Measurements from ENCODE around the gene MICU1. TPM values are rescaled to one million over a fixed set of nuclear protein-coding genes. Genes with fewer than 3 reads are reported as not detected.

MICU1 gene
- polyA plus RNA-seq, 2 of the 4 experiments (the other 2 are of a cell fraction), result 54.5 to 58.6 TPM

- ATAC-seq, result no peak
- 89% methylated on average over 1 of the region's 1 CpG for WGBS (ENCODE audit: missing lambda C conversion rate)
- POLR2A ChIA-PET, result no interaction called here
- peaks cover 14% of the 10 kb centered on the region for H3K4me1 ChIP-seq
- DNase-seq (ENCODE audit: low read depth in 1 of 2, low spot score in 1 of 2), result no peak
- no peaks in the 10 kb centered on the region for H3K9me3 ChIP-seq
- H3K4me2 ChIP-seq, result no peak overlapping the region
- H3K27ac ChIP-seq, result no peak overlapping the region
- no peak overlapping the region for H3K4me3 ChIP-seq
- CTCF ChIA-PET, result no interaction called here
- TF ChIP-seq ATOH8 (CRISPR knock-in tag; IDR thresholded peaks at IDR 0.05; ENCODE audit: low read depth) (no peak), FOSL2 (IDR thresholded peaks at IDR 0.05) (no peak), FOSL2 (CRISPR knock-in tag; IDR thresholded peaks at IDR 0.05) (no peak)
- no peak for FAIRE-seq
These were observed 3.6 kb downstream of the MICU1 start for GRCh38 chr10:72622271-72622670.

- POLR2A ChIA-PET, result no interaction called here
- H3K9me3 ChIP-seq, result no peaks in the 10 kb centered on the region
- ATAC-seq (no peak), DNase-seq (ENCODE audit: low read depth in 1 of 2, low spot score in 1 of 2) (no peak), FAIRE-seq (no peak)
- WGBS (ENCODE audit: missing lambda C conversion rate), result 95% methylated on average over 1 of the region's 1 CpG
- no peak for TF ChIP-seq BHLHE40 (IDR thresholded peaks at IDR 0.05; ENCODE audit: low read depth, low read length)
- no peak for TF ChIP-seq HOXB5 (CRISPR knock-in tag; IDR thresholded peaks at IDR 0.05)
- no peak for TF ChIP-seq JUN (IDR thresholded peaks at IDR 0.05)
- TF ChIP-seq MAZ (IDR thresholded peaks at IDR 0.05; ENCODE audit: borderline replicate concordance, low read depth, low read length), result no peak
- no peak for TF ChIP-seq NFE2L2 (conservative IDR thresholded peaks at IDR 0.05; ENCODE audit: low read length)
- TF ChIP-seq EHF (CRISPR knock-in tag; IDR thresholded peaks at IDR 0.05), result no peak
- TF ChIP-seq CBX2 (IDR thresholded peaks at IDR 0.05; ENCODE audit: borderline replicate concordance, low read depth), result no peak
- no peak for TF ChIP-seq FOSL2 (IDR thresholded peaks at IDR 0.05)
- no peak for TF ChIP-seq FOSL2 (CRISPR knock-in tag; IDR thresholded peaks at IDR 0.05)
- no peak for TF ChIP-seq RCOR1 (IDR thresholded peaks at IDR 0.05; ENCODE audit: low read depth, low read length)
- TF ChIP-seq SREBF2 (IDR thresholded peaks at IDR 0.05), result no peak
- no peak for TF ChIP-seq ZC3H11A (IDR thresholded peaks at IDR 0.05)
- H3K27ac ChIP-seq, result no peak overlapping the region
- no peak overlapping the region for H3K4me2 ChIP-seq
- no peak overlapping the region for H3K4me3 ChIP-seq
- H3K4me1 ChIP-seq, result peaks cover 5% of the 10 kb centered on the region; the same call in 2 of the 3 replicates
- CTCF ChIA-PET, result interaction anchor here (1.1 kb wide), 1 partner anchor 253 kb away, joined by 3 read pairs; no protein-coding TSS in a partner anchor
These were observed 9.2 kb downstream of the MICU1 start for GRCh38 chr10:72616716-72617115.

GRCh38 chr10:72615970-72616369 is 9.9 kb downstream of the MICU1 start:
- WGBS (ENCODE audit: missing lambda C conversion rate), result 82% methylated on average over 3 of the region's 3 CpGs
- CTCF ChIA-PET, result interaction anchor here (1.1 kb wide), 1 partner anchor 252 kb away, joined by 3 read pairs; no protein-coding TSS in a partner anchor
- FAIRE-seq, result no peak
- no peak overlapping the region for H3K4me2 ChIP-seq
- no peak overlapping the region for H3K27ac ChIP-seq
- H3K4me3 ChIP-seq, result no peak overlapping the region
- POLR2A ChIA-PET, result no interaction called here
- no peaks in the 10 kb centered on the region for H3K9me3 ChIP-seq
- DNase-seq (ENCODE audit: low read depth in 1 of 2, low spot score in 1 of 2), result no peak
- ATAC-seq, result no peak
- TF ChIP-seq SMC3 (IDR thresholded peaks at IDR 0.05) (no peak), HOXB13 (CRISPR knock-in tag; IDR thresholded peaks at IDR 0.05; ENCODE audit: low read depth) (no peak)
- peaks cover 5% of the 10 kb centered on the region; the same call in 2 of the 3 replicates for H3K4me1 ChIP-seq

DNA sequence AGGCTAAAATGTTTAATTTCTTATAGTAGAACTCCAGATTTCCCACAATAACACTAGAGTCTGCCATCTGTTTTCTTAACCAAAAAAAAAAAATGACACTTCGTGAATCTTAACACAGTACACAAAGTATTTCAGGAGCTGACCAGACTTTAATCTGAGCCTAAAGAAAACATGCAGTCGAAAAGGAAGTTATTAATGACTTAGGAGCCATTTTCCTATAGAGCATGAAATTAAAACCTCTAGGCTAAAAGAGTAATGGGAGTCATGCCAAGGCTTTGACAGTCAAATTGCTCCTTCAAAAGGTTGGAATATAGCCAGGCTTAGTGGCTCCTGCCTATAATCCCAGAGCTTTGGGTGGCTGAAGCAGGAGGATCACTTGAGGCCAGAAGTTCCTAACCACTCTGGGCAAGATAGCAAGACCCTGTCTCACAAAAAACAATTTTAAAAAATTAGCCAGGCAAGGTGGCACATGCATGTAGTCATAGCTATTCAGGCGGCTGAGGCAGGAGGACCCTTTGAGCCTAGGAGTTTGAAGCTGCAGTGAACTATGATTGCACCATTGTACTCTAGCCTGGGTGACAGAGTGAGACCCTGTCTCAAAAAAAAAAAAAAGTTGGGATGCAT is 13.6 kb downstream of the MICU1 start:
- Histone ChIP-seq H3K4me3 (no peak overlapping the region), H3K27ac (no peak overlapping the region), H3K4me2 (no peak overlapping the region), H3K9me3 (no peaks in the 10 kb centered on the region), H3K4me1 (peaks cover 5% of the 10 kb centered on the region; the same call in 2 of the 3 replicates)
- ChIA-PET POLR2A (interaction anchor here (1.2 kb wide), 1 partner anchor 12 kb away, joined by 4 read pairs; no protein-coding TSS in a partner anchor), CTCF (interaction anchor here (0.6 to 1.2 kb wide), 6 partner anchors 10 to 270 kb away, joined by 3 to 5 read pairs (median 3); no protein-coding TSS in a partner anchor)
- 59% methylated on average over 3 of the region's 3 CpGs for WGBS (ENCODE audit: missing lambda C conversion rate)
- DNase-seq (ENCODE audit: low read depth in 1 of 2, low spot score in 1 of 2), result no peak
- FAIRE-seq, result no peak
- no peak for ATAC-seq
- TF ChIP-seq POLR2AphosphoS2 (conservative IDR thresholded peaks at IDR 0.05; ENCODE audit: low read length) (no peak), CHD4 (IDR thresholded peaks at IDR 0.05; ENCODE audit: borderline replicate concordance) (no peak), NFE2L2 (conservative IDR thresholded peaks at IDR 0.05; ENCODE audit: low read length) (no peak), FOSL2 (IDR thresholded peaks at IDR 0.05) (no peak), FOSL2 (CRISPR knock-in tag; IDR thresholded peaks at IDR 0.05) (no peak), KDM1A (IDR thresholded peaks at IDR 0.05; ENCODE audit: low read depth) (no peak), NPAS2 (CRISPR knock-in tag; IDR thresholded peaks at IDR 0.05; ENCODE audit: borderline replicate concordance) (no peak), HDAC2 (IDR thresholded peaks at IDR 0.05) (no peak), TP53 (CRISPR knock-in tag; IDR thresholded peaks at IDR 0.05) (no peak), SMC3 (IDR thresholded peaks at IDR 0.05) (no peak), MYC (IDR thresholded peaks at IDR 0.05; ENCODE audit: borderline replicate concordance, low read length) (no peak), CEBPB (IDR thresholded peaks at IDR 0.05) (no peak), JUNB (IDR thresholded peaks at IDR 0.05) (no peak), HOXA7 (CRISPR knock-in tag; IDR thresholded peaks at IDR 0.05) (no peak), CTCF (IDR thresholded peaks at IDR 0.05) (no peak), ZSCAN20 (CRISPR knock-in tag; IDR thresholded peaks at IDR 0.05) (no peak)

Measured in A549 (cell line).